Activated T-cell treated with anti-CD3 and anti-CD28 coated beads, Interleukin-2, amount 50 U/mL, for 72 hours (primary cell): ENCODE results near the gene CAMK1D. TPM values are rescaled to one million over a fixed set of nuclear protein-coding genes. Genes with fewer than 3 reads are reported as not detected.
A peak's percentile ranks its signal among the peaks of the same experiment; 100 is the strongest.
"Not testable (repeated sequence)": the region's sequence is repeated elsewhere in the genome, so short reads cannot be mapped to it uniquely, and the experiment has no call there.

Experiments used
- ATAC-seq, 2 donors: fragments of 150-1000 bp; cut with Tn5 transposase; replicated peaks in 1 of 2; 2 replicates each; pipeline ENCODE4 v1.10.0; 2021; ENCODE audit warnings: moderate library complexity in 2 of 2, mild to moderate bottlenecking in 1 of 2
- DNase-seq, 2 donors: peaks; one replicate each; pipeline ENCODE4 v3.0.0; 2021 to 2022; ENCODE audit warnings: mixed read lengths in 1 of 2
- H3K27ac Mint-ChIP-seq: one replicate; pipeline ENCODE4 v1.8.0; 2022; ENCODE audit warnings: mild to moderate bottlenecking, moderate library complexity, mixed read lengths
- H3K27me3 Mint-ChIP-seq: one replicate; pipeline ENCODE4 v1.8.0; 2022; ENCODE audit warnings: low read depth, mixed read lengths
- H3K36me3 Mint-ChIP-seq, 2 donors: one replicate each; pipeline ENCODE4 v1.8.0; 2022; ENCODE audit warnings: mixed read lengths in 2 of 2, mild to moderate bottlenecking in 1 of 2; ENCODE audit not compliant: insufficient read depth in 2 of 2
- H3K4me1 Mint-ChIP-seq: one replicate; pipeline ENCODE4 v1.8.0; 2022; ENCODE audit warnings: low read depth, mixed read lengths
- H3K4me3 Mint-ChIP-seq, 2 donors: one replicate each; pipeline ENCODE4 v1.8.0; 2022; ENCODE audit warnings: mild to moderate bottlenecking in 2 of 2, mixed read lengths in 2 of 2, moderate library complexity in 2 of 2
- H3K9me3 Mint-ChIP-seq, 2 donors: one replicate each; pipeline ENCODE4 v1.8.0; 2022; ENCODE audit warnings: mixed read lengths in 2 of 2
- total RNA-seq, 2 donors: library from RNA; stranded (reverse); gene quantifications; one replicate each; pipeline ENCODE4 v1.2.3, GENCODE V29; 2022

CAMK1D gene
- total RNA-seq, 2 donors from 2014 or later, result 19.9 to 25.3 TPM

DNA sequence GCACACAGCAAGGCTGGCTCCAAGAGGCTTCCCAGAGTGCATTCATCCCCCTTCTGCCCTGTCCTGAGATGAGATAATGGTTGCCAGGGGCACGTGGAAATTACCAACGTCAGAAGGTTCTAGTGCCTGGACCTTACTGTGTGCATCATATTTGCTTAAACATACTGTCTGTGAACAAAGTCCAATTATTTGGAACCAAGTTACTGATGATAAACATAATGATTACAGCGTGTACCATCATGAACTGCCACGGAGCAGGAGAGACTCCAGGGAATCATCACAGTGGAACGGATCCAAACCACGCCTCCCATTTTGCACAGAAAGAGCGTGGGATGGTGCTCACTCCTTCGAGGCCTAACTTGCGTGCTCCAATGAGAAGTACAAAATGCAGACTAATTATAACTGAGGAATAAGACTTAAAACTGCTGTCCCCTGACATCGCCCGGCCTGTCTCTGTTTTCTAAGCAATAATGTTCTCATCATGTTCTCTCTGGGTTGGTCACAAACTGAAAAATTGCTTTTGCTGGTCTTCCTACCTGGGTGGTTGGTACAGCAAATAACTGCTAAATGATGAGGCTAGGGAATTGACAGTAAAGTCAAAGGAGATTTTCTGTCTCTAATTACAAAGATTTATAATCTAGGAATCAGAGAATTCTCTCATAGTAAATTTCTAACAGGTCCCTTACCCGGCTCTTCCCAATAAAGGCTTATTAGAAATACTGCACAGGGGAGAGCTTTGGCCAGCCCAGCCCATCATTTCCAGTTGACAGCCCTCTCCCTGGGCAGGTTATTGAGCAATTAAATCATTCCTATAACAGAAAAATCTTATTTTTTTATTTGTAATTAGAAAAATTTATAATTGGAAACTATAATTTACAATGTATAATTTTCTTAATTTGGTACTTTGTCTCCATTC is 182.2 kb downstream of the CAMK1D start:
- H3K4me1 Mint-ChIP-seq, result peaks cover 18% of the 10 kb centered on the region
- peaks cover 0 to 2% of the 10 kb centered on the region in 2 donors for H3K9me3 Mint-ChIP-seq

DNA sequence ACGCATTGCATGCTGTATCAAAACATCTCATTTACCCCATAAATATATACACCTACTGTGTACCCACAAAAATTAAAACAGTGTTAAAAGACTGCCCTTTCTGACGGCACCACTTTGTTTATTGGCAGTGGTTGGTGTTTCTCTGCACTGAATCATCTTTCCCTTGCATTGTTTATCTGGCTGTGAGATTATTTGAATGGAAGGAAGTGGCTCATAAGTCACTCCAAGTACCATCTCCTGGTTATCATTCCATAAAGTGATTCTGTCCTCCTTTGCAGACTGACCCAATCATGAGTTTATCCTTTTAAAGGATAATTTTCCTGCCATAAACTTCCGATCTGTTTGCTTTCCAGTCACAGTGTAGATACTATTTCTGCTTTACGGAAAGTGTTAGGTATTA is 183.8 kb downstream of the CAMK1D start:
- ATAC-seq (no peak), DNase-seq (no peak)
- Mint-ChIP-seq H3K27me3 (no peaks in the 10 kb centered on the region), H3K4me3 (no peak overlapping the region), H3K4me1 (peaks cover 18% of the 10 kb centered on the region), H3K9me3 (peaks cover 0 to 2% of the 10 kb centered on the region in 2 donors), H3K36me3 (no peaks in the 10 kb centered on the region), H3K27ac (no peak overlapping the region)

More for the DNA sequence above, 182.2 kb downstream of the CAMK1D start:
- no peak overlapping the region for H3K4me3 Mint-ChIP-seq
- H3K27ac Mint-ChIP-seq, result no peak overlapping the region
- DNase-seq (no peak), ATAC-seq (no peak)
- H3K27me3 Mint-ChIP-seq, result no peaks in the 10 kb centered on the region
- no peaks in the 10 kb centered on the region for H3K36me3 Mint-ChIP-seq

DNA sequence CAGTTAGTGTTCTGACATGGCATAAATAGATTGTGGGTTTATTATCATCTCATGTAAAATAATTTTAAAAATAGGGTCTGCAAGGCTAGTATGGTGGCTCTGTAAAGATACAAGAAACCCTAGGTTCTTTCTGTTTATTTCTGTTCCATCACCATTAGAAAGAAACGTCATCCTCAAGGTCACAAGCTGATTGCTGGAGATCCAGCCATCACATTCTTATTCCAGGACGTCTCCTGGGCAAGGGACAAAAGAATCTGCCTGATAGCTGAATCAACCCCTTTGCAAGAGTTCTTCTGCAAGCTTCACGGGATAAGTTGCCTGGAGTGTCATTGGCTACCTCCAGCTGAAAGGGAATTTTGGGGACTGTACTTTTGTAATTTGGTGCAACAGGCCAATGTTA is 184.4 kb downstream of the CAMK1D start:
- no peak overlapping the region for H3K27ac Mint-ChIP-seq
- H3K9me3 Mint-ChIP-seq, result peaks cover 0 to 2% of the 10 kb centered on the region in 2 donors
- no peak overlapping the region for H3K4me3 Mint-ChIP-seq
- no peak for ATAC-seq
- no peaks in the 10 kb centered on the region for H3K36me3 Mint-ChIP-seq
- peaks cover 18% of the 10 kb centered on the region for H3K4me1 Mint-ChIP-seq
- no peak for DNase-seq
- H3K27me3 Mint-ChIP-seq, result no peaks in the 10 kb centered on the region

DNA sequence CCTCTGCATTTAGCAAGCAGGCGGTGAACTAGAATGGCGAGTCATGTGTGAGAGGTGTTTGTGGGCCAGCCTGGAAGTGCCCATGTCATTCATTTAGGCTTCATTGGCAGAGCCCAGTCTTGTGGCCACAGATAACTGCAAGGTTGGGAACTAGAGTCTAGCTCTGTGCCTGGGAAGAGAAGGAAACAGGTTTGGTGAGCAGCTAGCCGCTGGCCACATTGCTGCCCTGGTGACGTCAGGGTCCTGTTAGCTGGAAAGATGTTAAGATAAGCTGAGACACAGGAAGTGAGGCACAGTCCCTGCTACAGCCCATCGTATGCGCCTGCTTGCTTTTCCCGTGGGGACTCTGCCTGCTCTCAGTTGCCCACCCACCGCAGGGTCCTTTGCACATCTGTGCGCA is 185.5 kb downstream of the CAMK1D start:
- Mint-ChIP-seq H3K4me1 (peaks cover 25% of the 10 kb centered on the region), H3K27ac (no peak overlapping the region), H3K36me3 (no peaks in the 10 kb centered on the region), H3K9me3 (peaks cover 0 to 2% of the 10 kb centered on the region in 2 donors), H3K27me3 (no peaks in the 10 kb centered on the region), H3K4me3 (peak overlapping the region; percentile 21 to 36)
- peak; percentile 19 to 36 for DNase-seq
- ATAC-seq, result peak; percentile 65 to 82

DNA sequence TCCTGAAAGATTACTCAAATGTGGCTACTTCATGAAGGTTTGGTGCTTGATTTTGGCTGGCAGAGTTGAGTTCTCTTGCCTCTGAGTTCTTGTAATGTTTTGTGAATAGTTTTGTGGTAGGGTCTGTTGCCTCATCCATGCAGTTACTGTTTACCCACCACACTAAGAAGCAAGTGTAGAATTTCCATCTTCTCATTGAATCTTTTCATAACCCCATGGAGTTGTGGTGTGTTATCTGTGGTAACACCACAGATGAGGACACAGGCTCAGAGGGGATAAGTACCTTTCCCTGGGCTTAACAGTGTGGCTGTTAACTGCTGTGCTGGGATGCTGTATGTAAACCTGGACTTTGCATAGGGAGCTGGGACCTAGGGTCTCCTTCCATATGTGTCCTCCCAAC is 186.3 kb downstream of the CAMK1D start:
- H3K27ac Mint-ChIP-seq, result peak overlapping the region; percentile 45
- no peaks in the 10 kb centered on the region for H3K36me3 Mint-ChIP-seq
- ATAC-seq (peak; percentile 45 to 59), DNase-seq (no peak)
- H3K4me1 Mint-ChIP-seq, result peaks cover 32% of the 10 kb centered on the region
- H3K4me3 Mint-ChIP-seq, result peak overlapping the region in 1 of 2 donors; percentile 21
- H3K9me3 Mint-ChIP-seq, result peaks cover 0 to 2% of the 10 kb centered on the region in 2 donors
- H3K27me3 Mint-ChIP-seq, result no peaks in the 10 kb centered on the region

DNA sequence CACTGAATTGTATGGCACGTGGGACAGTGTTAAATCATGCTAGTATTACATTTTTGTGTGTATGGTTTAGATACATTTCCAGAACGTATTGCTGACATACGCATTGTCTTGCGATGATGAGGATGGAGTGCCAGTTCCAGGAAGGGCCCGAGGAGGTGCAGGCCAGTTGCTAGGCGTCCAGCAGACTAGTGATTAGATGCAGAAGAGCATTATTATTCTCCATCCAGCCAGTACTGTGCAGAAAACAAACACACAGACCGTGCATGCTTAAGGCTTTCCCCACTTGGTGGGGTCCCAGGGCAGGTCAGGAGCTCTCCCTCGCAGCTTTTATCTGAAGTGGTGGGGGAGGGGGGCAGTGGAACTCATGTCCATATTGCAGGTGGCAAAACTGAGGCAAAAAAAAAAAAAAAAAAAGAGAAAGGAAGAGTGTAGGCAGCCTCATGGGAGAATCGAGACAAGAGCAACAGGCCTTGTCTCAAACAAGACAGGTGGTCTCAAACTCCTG is 189.2 kb downstream of the CAMK1D start:
- ATAC-seq, result no peak
- Mint-ChIP-seq H3K36me3 (no peaks in the 10 kb centered on the region), H3K27ac (no peak overlapping the region), H3K4me1 (peaks cover 34% of the 10 kb centered on the region), H3K9me3 (no peaks in the 10 kb centered on the region), H3K27me3 (no peaks in the 10 kb centered on the region), H3K4me3 (no peak overlapping the region)
- DNase-seq, result no peak

DNA sequence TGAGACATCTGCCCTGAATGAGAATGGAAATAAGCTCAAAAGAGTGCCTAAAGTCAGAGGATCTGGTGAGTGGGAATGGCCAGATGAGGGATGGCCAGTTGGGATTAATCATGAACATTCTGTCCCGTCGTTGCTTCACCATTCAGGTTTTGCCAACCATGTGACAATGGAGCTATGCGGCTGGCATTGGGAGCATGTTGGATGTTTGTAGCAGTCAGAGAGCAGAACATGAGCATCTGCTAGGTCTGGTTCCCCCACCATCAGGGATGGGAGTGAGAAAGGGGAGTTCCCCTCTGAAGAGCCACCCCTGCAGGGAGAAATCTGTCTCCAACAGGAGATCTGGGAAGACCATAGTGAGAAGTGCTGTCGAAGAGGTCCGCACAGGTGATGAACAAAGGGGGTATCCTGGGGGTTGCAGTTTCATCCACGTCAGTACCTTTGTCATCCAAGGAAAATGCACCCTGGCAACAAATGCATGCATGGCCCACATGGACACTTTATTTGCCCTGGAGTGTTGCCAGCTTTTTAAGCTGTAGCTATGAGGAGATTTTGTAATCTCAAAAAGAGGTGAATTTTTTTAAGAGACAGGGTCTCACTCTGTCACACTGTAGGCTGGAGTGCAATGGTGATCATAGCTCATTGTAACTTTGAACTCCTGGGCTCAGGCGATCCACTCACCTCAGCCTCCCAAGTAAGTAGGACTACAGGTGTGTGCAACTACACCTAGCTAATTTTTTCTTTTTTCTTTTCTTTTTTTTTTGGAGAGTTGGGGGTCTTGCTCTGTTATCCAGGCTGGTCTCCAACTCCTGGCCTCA is 190.2 kb downstream of the CAMK1D start:
- Mint-ChIP-seq H3K36me3 (peaks cover 0 to under 1% of the 10 kb centered on the region in 2 donors), H3K27me3 (no peaks in the 10 kb centered on the region), H3K4me1 (peaks cover 30% of the 10 kb centered on the region), H3K9me3 (peaks cover 0 to under 1% of the 10 kb centered on the region in 2 donors), H3K27ac (no peak overlapping the region), H3K4me3 (no peak overlapping the region)
- DNase-seq (no peak), ATAC-seq (no peak)

DNA sequence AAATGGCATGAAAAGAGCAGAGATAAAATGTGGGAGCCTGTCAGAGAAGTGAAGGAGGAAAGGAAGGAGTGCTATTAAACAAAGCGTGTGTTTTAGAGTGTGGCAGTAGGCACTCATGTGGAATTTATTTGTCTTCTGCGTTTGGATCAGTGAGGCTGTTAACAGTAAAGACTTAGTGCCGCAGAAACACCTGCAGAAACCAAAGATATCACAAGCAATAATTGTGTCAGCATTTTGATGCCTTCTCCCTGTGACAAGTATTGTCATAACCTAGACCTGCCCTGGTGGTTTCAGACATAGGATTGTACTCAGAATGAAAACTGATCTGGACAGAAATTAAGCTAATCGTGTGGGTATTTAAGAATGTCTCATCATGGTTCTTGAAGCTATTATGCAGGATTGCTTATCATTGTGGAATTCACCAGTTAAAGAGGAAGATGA is 191.0 kb downstream of the CAMK1D start:
- DNase-seq (no peak), ATAC-seq (peak in 1 of 2 donors; percentile 81)
- Mint-ChIP-seq H3K27me3 (no peaks in the 10 kb centered on the region), H3K4me3 (no peak overlapping the region), H3K36me3 (peaks cover 3 to 5% of the 10 kb centered on the region in 2 donors), H3K4me1 (peaks cover 29% of the 10 kb centered on the region), H3K9me3 (peaks cover 4 to 5% of the 10 kb centered on the region in 2 donors), H3K27ac (no peak overlapping the region)

DNA sequence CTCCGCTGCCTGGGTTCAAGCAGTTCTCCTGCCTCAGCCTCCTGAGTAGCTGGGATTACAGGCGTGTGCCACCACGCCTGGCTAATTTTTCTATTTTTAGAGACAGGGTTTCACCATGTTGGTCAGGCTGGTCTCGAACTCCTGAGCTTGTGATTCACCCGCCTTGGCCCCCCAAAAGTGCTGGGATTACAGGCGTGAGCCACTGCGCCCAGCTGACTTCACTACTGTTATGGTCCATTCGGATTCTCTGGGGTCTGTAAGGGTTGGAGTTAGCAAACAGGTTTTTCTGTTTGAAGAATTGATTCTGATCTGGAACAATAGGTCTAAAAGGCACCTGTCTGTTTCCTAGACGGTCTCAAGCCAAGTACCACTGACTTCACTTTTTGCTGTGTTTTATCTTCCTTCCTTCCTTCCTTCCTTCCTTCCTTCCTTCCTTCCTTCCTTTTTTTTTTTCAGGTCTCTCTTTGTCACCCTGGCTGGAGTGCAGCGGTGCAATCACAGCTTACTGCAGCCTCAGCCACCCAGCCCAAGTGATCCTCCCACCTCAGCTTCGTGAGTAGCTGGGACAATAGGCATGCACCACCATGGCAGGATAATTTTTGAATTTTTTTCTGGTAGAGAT is 192.2 kb downstream of the CAMK1D start:
- Mint-ChIP-seq H3K4me1 (peaks cover 34% of the 10 kb centered on the region), H3K9me3 (peaks cover 12% of the 10 kb centered on the region in 2 donors), H3K36me3 (peaks cover 10 to 12% of the 10 kb centered on the region in 2 donors), H3K4me3 (no peak overlapping the region), H3K27me3 (no peaks in the 10 kb centered on the region), H3K27ac (no peak overlapping the region)
- ATAC-seq (no peak), DNase-seq (no peak)

DNA sequence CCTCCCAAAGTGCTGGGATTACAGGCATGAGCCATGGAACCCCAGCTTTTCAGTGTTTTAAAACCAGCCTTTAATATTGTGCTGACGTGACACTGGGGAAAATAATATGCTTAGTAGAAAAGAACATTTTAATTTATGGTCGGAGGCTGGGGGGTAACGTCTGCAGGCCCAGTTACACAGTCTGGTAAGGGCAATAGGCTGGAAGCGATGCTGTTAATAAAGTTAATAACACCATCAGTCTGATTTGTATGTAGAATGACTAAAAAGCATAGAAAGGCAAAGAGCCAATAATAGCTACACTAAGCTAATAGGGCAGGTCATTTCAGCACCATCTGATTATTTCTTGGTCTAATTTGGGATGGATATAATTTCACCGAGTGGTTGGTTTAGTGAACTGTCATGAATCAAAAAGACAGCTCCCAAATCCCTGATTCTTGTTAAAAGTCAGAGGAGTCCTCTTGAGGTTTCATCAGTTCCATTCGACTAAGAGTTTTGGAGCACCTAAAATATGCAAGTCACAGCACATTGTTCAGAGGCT is 192.9 kb downstream of the CAMK1D start:
- Mint-ChIP-seq H3K36me3 (peaks cover 10 to 12% of the 10 kb centered on the region in 2 donors), H3K27me3 (no peaks in the 10 kb centered on the region), H3K4me1 (peaks cover 39% of the 10 kb centered on the region), H3K9me3 (peaks cover 12% of the 10 kb centered on the region in 2 donors), H3K27ac (no peak overlapping the region), H3K4me3 (no peak overlapping the region)
- ATAC-seq (no peak), DNase-seq (no peak)

DNA sequence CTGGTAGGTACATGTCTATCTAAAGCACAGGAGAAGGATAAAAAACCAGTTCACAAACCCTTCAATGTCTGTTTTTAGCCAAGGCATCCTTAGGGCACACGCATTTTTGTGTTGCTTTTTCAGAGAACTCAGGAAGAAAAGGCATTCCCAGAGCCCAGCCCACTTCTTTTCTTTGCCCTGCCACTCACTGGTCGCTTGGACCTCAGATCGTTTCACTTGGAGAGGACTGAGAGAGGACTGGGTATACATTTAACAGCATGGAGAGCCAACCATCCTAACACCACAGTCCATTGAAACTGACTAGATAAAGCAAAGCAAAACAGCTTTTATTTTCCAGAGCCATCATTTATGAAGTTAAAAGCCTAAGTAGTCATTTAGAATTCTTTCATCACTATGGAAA is 194.2 kb downstream of the CAMK1D start:
- Mint-ChIP-seq H3K4me1 (peaks cover 48% of the 10 kb centered on the region), H3K36me3 (peaks cover 10 to 12% of the 10 kb centered on the region in 2 donors), H3K27me3 (no peaks in the 10 kb centered on the region), H3K27ac (no peak overlapping the region), H3K4me3 (no peak overlapping the region), H3K9me3 (peaks cover 12% of the 10 kb centered on the region in 2 donors)
- ATAC-seq (no peak), DNase-seq (no peak)

DNA sequence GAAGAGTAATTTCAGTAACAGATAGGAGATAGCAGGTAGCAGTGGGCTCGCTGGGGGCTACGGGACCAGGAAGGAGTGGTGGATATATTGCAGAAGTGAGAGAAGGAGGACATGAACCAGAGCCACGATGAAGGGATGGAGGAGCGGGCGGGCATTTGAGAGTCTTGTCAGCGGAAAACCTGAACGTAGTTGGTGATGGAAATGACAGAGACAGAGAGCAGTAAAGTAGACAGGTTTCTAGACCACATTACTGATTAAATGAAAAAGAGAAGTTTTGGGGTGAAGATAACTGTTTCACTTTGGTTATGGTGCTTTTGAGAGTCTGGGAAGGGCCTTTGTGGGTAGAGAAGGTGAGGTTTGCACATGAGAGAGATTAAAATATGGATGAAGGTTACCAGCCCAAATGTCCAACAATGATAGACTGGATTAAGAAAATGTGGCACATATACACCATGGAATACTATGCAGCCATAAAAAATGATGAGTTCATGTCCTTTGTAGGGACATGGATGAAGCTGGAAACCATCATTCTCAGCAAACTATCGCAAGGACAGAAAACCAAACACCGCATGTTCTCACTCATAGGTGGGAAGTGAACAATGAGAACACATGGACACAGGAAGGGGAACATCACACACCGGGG is 196.9 kb downstream of the CAMK1D start:
- not testable (repeated sequence) for DNase-seq, H3K27me3 Mint-ChIP-seq, H3K27ac Mint-ChIP-seq
- Mint-ChIP-seq H3K4me1 (peaks cover 32% of the 10 kb centered on the region), H3K36me3 (peaks cover 10 to 12% of the 10 kb centered on the region in 2 donors), H3K9me3 (peaks cover 12% of the 10 kb centered on the region in 2 donors), H3K4me3 (peak overlapping the region in 1 of 2 donors; percentile 31)
- ATAC-seq, result peak in 1 of 2 donors; percentile 19
